HFF-Myc (cell line): ENCODE results near the gene CLASRP.
"Not testable (repeated sequence)": the region's sequence is repeated elsewhere in the genome, so short reads cannot be mapped to it uniquely, and the experiment has no call there.

ENCODE experiments used
- DNase-seq: peaks from one replicate; pipeline ENCODE4 v3.0.0-alpha.2; 2011; ENCODE audit warnings: low read depth; ENCODE audit errors: extremely low read depth
- H3K4me3 ChIP-seq: replicated peaks from 2 replicates; pipeline ENCODE4 v1.5.1; 2011; ENCODE audit warnings: low read depth, mild to moderate bottlenecking, control low read depth, low read length
- TF ChIP-seq, protein P1 (sequence below): IDR thresholded peaks from 2 replicates; pipeline ENCODE4 v1.5.1; 2012; ENCODE audit warnings: mild to moderate bottlenecking, low read depth, low read length, control low read depth; ENCODE audit errors: missing control alignments

CLASRP gene

DNA sequence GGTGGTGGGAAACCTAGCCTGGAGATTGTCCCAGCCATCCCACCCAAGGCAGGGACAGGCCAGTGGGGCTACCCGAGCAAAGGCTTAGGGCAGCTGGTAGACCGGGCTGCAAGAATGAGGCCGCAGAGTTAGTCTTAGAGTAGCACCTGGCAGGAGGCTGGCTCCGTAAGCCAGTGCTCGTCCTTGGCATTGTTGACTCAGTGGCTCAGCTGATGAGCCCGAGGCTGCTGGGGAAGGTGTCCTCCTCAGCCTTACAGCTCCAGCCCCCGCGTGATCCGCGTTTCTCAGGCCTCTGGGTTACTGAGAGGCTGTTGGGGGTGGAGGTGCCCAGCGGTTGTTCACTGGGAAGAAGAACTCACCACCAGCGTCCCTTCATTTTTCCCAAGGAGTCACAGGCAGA lies 78.8 kb downstream of the CLASRP start:
- no peak for DNase-seq
- H3K4me3 ChIP-seq = no peak overlapping the region
- TF ChIP-seq, protein P1, sequence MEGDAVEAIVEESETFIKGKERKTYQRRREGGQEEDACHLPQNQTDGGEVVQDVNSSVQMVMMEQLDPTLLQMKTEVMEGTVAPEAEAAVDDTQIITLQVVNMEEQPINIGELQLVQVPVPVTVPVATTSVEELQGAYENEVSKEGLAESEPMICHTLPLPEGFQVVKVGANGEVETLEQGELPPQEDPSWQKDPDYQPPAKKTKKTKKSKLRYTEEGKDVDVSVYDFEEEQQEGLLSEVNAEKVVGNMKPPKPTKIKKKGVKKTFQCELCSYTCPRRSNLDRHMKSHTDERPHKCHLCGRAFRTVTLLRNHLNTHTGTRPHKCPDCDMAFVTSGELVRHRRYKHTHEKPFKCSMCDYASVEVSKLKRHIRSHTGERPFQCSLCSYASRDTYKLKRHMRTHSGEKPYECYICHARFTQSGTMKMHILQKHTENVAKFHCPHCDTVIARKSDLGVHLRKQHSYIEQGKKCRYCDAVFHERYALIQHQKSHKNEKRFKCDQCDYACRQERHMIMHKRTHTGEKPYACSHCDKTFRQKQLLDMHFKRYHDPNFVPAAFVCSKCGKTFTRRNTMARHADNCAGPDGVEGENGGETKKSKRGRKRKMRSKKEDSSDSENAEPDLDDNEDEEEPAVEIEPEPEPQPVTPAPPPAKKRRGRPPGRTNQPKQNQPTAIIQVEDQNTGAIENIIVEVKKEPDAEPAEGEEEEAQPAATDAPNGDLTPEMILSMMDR = no peak

DNA sequence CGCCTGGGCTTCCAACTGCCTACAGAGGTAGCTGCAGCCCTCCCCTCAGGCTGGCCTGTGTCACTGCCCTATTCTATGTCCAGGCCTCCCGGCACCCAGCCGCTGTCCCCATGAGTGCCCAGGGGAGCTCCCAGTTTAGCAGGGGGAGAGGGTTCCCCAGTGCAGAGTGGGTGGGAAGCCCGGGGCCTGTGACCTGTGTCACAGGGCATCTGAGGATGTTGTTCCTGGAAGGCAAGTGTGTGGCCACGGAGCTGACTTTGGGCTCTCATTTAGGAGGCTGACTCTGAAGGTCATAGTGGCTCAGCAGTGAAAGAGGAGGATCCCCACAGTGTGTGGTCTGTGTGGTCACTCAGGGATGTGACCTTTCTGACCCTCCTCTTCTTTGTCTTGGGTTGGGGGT lies 79.3 kb downstream of the CLASRP start:
- TF ChIP-seq, protein P1 = no peak
- no peak for DNase-seq
- H3K4me3 ChIP-seq = no peak overlapping the region

DNA sequence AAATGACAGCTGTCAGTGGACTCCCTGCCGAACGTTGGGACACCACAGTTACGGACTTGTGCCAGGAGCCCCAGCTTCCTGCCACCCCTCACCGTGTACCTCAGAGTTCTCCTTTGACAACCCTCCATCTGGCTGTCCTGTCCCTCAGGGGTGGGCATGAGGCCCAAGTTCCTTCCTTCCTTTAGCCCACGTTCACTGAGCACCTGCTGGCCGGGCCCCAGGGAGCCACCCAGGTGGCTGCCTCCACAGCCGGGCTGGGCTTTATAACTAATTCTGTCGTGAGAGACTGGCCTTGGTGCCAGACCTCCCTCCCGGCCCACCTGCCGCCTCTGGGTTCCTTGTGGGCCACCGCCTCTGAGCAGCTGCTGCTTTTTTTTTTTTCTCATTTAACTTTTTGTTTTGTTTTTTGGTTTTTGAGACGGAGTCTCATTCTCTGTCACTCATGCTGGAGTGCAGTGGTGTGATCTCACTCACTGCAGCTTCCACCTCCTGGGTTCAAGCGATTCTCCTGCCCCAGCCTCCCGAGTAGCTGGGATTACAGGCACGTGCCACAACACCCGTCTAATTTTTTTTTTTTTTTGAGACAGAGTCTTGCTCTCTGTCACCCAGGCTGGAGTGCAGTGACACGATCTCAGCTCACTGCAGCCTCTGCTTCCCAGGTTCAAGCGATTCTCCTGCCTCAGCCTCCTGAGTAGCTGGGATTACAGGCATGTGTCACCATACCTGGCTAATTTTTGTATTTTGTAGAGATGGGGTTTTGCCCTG lies 79.9 kb downstream of the CLASRP start:
- DNase-seq, H3K4me3 ChIP-seq: not testable (repeated sequence)

DNA sequence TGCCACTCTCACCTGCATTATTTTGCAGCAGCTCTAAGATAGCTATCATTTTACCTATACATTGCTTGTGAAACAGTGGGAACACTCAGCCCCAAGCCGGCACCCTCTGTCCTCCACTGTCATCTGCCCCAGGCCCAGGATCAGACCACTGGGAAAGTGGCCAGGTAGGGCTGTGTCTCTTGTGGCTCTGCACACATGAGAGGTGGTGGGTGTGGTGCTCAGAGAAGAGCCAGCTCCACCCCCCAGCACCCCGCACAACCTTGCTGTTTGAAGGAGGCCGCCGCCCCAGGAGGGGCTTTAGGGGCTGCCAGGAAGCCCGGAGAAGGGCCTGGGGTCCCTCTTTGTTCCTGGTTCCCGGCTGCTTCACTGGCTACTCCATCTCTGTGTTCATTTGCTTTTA lies 80.7 kb downstream of the CLASRP start:
- H3K4me3 ChIP-seq = no peak overlapping the region
- no peak for DNase-seq
- TF ChIP-seq, protein P1 = no peak
